Loucy (cell line): ENCODE results near the gene CPNE2.

Source experiments
- EZH2phosphoT487 ChIP-seq: fragments of 200-600 bp; IDR thresholded peaks from 2 replicates; pipeline ENCODE4 v1.6.1; 2018; ENCODE audit warnings: antibody characterized with exemption, mild to moderate bottlenecking, moderate library complexity, borderline replicate concordance
- TF ChIP-seq, protein P1 (sequence below): fragments of 200-600 bp; sonication (generic); conservative IDR thresholded peaks from 2 replicates; pipeline ENCODE4 v1.5.1; 2014; ENCODE audit warnings: mild to moderate bottlenecking, antibody characterized with exemption, low read length

DNA sequence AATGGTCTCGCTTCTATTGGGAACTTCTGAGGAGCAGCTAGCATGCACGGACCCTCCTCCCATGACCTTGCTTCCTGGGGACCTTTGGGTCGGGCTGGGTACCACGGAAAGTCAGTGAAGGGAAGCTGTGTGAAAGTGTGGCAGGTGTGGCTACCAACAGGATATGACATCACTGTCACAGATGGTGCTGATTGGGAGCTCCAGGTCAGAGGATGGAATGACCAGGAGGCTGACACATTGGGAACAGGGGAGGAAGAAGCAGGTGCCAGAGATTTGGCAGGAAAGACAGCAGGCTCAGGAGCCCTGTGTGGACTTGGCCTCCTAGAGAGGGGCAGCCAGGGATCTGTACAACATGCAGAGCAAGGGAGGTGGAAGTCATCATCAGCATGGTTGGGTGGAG, 34.0 kb downstream of the CPNE2 start:
- TF ChIP-seq, protein P1, sequence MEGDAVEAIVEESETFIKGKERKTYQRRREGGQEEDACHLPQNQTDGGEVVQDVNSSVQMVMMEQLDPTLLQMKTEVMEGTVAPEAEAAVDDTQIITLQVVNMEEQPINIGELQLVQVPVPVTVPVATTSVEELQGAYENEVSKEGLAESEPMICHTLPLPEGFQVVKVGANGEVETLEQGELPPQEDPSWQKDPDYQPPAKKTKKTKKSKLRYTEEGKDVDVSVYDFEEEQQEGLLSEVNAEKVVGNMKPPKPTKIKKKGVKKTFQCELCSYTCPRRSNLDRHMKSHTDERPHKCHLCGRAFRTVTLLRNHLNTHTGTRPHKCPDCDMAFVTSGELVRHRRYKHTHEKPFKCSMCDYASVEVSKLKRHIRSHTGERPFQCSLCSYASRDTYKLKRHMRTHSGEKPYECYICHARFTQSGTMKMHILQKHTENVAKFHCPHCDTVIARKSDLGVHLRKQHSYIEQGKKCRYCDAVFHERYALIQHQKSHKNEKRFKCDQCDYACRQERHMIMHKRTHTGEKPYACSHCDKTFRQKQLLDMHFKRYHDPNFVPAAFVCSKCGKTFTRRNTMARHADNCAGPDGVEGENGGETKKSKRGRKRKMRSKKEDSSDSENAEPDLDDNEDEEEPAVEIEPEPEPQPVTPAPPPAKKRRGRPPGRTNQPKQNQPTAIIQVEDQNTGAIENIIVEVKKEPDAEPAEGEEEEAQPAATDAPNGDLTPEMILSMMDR = no peak
- TF ChIP-seq EZH2phosphoT487 = no peak
